Heart left ventricle (tissue), 16 donors: ENCODE data around the gene DCUN1D2. TPM values are rescaled to one million over a fixed set of nuclear protein-coding genes. Genes with fewer than 3 reads are reported as not detected.

Experiments
- ATAC-seq, 4 donors: fragments of 200-7000 bp; cut with Tn5 transposase; one replicate each; pipeline ENCODE4 v1.9.1; 2020 to 2022; ENCODE audit warnings: moderate library complexity in 4 of 4, mild to moderate bottlenecking in 3 of 4, moderate number of reproducible peaks in 1 of 4
- DNase-seq, 5 donors: peaks; one replicate each; pipeline ENCODE4 v3.0.0-alpha.2; 2020
- H3K27ac ChIP-seq, 12 donors: fragments of 200-600 bp; sonication (generic) in 4 of 12; one replicate each; pipeline versions ENCODE4 v1.5.0 to v1.8.0; 2016 to 2022; ENCODE audit warnings: mild to moderate bottlenecking in 2 of 12
- H3K27me3 ChIP-seq, 9 donors: fragments of 200-600 bp; sonication (generic) in 2 of 9; one replicate each; pipeline versions ENCODE4 v1.5.1 to v1.8.0; 2016 to 2022; ENCODE audit warnings: mild to moderate bottlenecking in 3 of 9
- H3K36me3 ChIP-seq, 9 donors: fragments of 200-600 bp; sonication (generic) in 2 of 9; one replicate each; pipeline versions ENCODE4 v1.5.0 to v1.8.0; 2018 to 2022; ENCODE audit warnings: mild to moderate bottlenecking in 2 of 9
- H3K4me1 ChIP-seq, 12 donors: fragments of 200-600 bp; sonication (generic) in 4 of 12; one replicate each; pipeline versions ENCODE4 v1.5.0 to v1.8.0; 2016 to 2022; ENCODE audit warnings: mild to moderate bottlenecking in 3 of 12
- H3K4me3 ChIP-seq, 12 donors: fragments of 200-600 bp; sonication (generic) in 4 of 12; one replicate each; pipeline versions ENCODE4 v1.5.0 to v1.8.0; 2017 to 2022; ENCODE audit warnings: mild to moderate bottlenecking in 9 of 12, moderate library complexity in 4 of 12
- H3K9me3 ChIP-seq, 12 donors: fragments of 200-600 bp; sonication (generic) in 4 of 12; one replicate each; pipeline versions ENCODE4 v1.5.0 to v1.8.0; 2016 to 2022; ENCODE audit warnings: mild to moderate bottlenecking in 1 of 12
- CTCF ChIP-seq, 12 donors: fragments of 200-600 bp; sonication (generic) in 4 of 12; IDR thresholded peaks; one replicate each; pipeline versions ENCODE4 v1.5.0 to v1.8.0; 2018 to 2022; ENCODE audit warnings: antibody characterized with exemption in 12 of 12, mild to moderate bottlenecking in 5 of 12
- POLR2A ChIP-seq, 2 donors: fragments of 450-650 bp; IDR thresholded peaks; one replicate each; pipeline ENCODE4 v1.6.1; 2017; ENCODE audit warnings: antibody characterized with exemption in 2 of 2, mild to moderate bottlenecking in 2 of 2, moderate library complexity in 2 of 2
- WGBS, 4 donors: extraction: QIAGEN DNeasy Blood & Tissue Kit in 2 of 4; methylation state at CpG; one replicate each; pipeline versions ENCODE4 v1.1.5 to v1.1.7; 2013 to 2018; 5-methylcytosine and 5-hydroxymethylcytosine counted together
- intact Hi-C, 10 donors: fragments of 100-400 bp; cut with DNase I; formaldehyde crosslinking; loops; one replicate each; pipeline versions ENCODE4 v1.11.1 to v1.14.2; 2022
- polyA plus RNA-seq, 2 donors: library from polyadenylated mRNA; stranded (reverse); fragments of 200-250 nt; gene quantifications; one replicate each; pipeline ENCODE4 v1.2.3, GENCODE V29; 2013
- total RNA-seq, 9 donors: library from RNA; depleted of rRNA in 2 of 9; stranded (reverse); fragments of >200 nt in 2 of 9; fragmentation: NEBNext Ultra II Directional in 3 of 9; extraction: Animal tissue kit (Norgen Biotek cat#: 25700) in 3 of 9; gene quantifications; one replicate each; pipeline versions ENCODE4 v1.1.0 to v1.2.4, GENCODE V29; 2016 to 2023
- donor health status: ischemic (EF 13 %, LVEDD 7.1; RV severe dilation, severe dysfunction).
- donor health status: healthy with polysubstance abuse.
- donor health status: DM: no; HTN: yes; CAD: no.
- donor health status: DM: no; HTN: no; CAD: no.
- donor health status: ischemic (EF 25% LVEDD 6.9; RV normal size, moderate dysfunction).
- donor health status: ischemic (EF 25% LVEDD 5.7; RV mildly dilated, moderate dysfunction).
- donor health status: healthy.
- donor health status: DM: yes; HTN: yes; CAD: no.
- donor health status: ischemic (EF 35%, LVEDD 5.7; RV mildly dilated, moderate dysfunction).
- donor health status: nonischemic (EF 11% LVEDD 7.7; RV severe dilation, severe dysfunction).
- donor health status: DM: yes; HTN: yes; CAD: no.
- donor health status: PGD.
- donor health status: ischemic (EF 29% LVEDD 5.4; RV normal size, mild dysfunction).
- donor health status: nonischemic (EF 23%, LVEDD 6.1; RV moderate dilation, normal function).

DCUN1D2 gene
- total and polyA plus RNA-seq, 11 donors: 68.7 to 247 (median 153) TPM

- DNase-seq: peak in 1 of 5 donors; percentile 13
- H3K36me3 ChIP-seq: peaks cover 0 to 22% (median 8%) of the 10 kb centered on the region in 9 donors
- 65 to 85% (median 71%) methylated on average over 6 of the region's 6 CpGs for WGBS, 4 donors
- intact Hi-C loops: no loop called here
- peaks cover 3 to 57% (median 31%) of the 10 kb centered on the region in 12 donors for H3K4me1 ChIP-seq
- H3K27ac ChIP-seq: peak overlapping the region in 5 of 12 donors; percentile 78 to 96 (median 93)
- TF ChIP-seq CTCF (IDR thresholded peaks at IDR 0.05) (no peak), POLR2A (IDR thresholded peaks at IDR 0.05) (no peak)
- H3K27me3 ChIP-seq: no peaks in the 10 kb centered on the region
- no peaks in the 10 kb centered on the region for H3K9me3 ChIP-seq
- ATAC-seq: no peak
- no peak overlapping the region for H3K4me3 ChIP-seq
These were observed 42.9 kb downstream of the DCUN1D2 start for GRCh38 chr13:113447596-113447995.

- Histone ChIP-seq H3K9me3 (no peaks in the 10 kb centered on the region), H3K27me3 (no peaks in the 10 kb centered on the region), H3K36me3 (peaks cover 0 to 34% (median 19%) of the 10 kb centered on the region in 9 donors), H3K4me3 (no peak overlapping the region), H3K4me1 (peaks cover 3 to 57% (median 31%) of the 10 kb centered on the region in 12 donors), H3K27ac (peak overlapping the region in 1 of 12 donors; percentile 36)
- DNase-seq (no peak), ATAC-seq (no peak)
- WGBS, 4 donors: 78 to 86% (median 83%) methylated on average over 9 of the region's 9 CpGs
- intact Hi-C loops: no loop called here
- TF ChIP-seq CTCF (IDR thresholded peaks at IDR 0.05) (no peak), POLR2A (IDR thresholded peaks at IDR 0.05) (no peak)
These were observed 44.0 kb downstream of the DCUN1D2 start for GRCh38 chr13:113446488-113446854.

- H3K4me3 ChIP-seq: no peak overlapping the region
- TF ChIP-seq POLR2A (IDR thresholded peaks at IDR 0.05) (no peak), CTCF (IDR thresholded peaks at IDR 0.05) (no peak)
- H3K27me3 ChIP-seq: no peaks in the 10 kb centered on the region
- peaks cover 0 to 39% (median 24%) of the 10 kb centered on the region in 9 donors for H3K36me3 ChIP-seq
- intact Hi-C loops: no loop called here
- peak in 1 of 5 donors; percentile 24 for DNase-seq
- WGBS, 4 donors: 38 to 46% (median 40%) methylated on average over 11 to 19 of the region's 19 CpGs
- H3K27ac ChIP-seq: peak overlapping the region in 4 of 12 donors; percentile 8 to 39 (median 25)
- no peaks in the 10 kb centered on the region for H3K9me3 ChIP-seq
- H3K4me1 ChIP-seq: peaks cover 3 to 57% (median 31%) of the 10 kb centered on the region in 12 donors
- peak in 1 of 4 donors; percentile 7 for ATAC-seq
These were observed 44.6 kb downstream of the DCUN1D2 start for GRCh38 chr13:113445791-113446487.

GRCh38 chr13:113443991-113444390 lies 46.5 kb downstream of the DCUN1D2 start:
- no peak for ATAC-seq
- peaks cover 0 to 58% (median 28%) of the 10 kb centered on the region in 9 donors for H3K36me3 ChIP-seq
- H3K9me3 ChIP-seq: no peaks in the 10 kb centered on the region

More at GRCh38 chr13:113443991-113444390, 46.5 kb downstream of the DCUN1D2 start:
- WGBS, 4 donors: 81 to 90% (median 86%) methylated on average over 15 of the region's 15 CpGs
- Histone ChIP-seq H3K27ac (peak overlapping the region in 1 of 12 donors; percentile 36), H3K4me1 (peaks cover 0 to 45% (median 24%) of the 10 kb centered on the region in 12 donors), H3K27me3 (no peaks in the 10 kb centered on the region), H3K4me3 (no peak overlapping the region)
- DNase-seq: peak in 2 of 5 donors; percentile 11 to 14
- no peak for TF ChIP-seq POLR2A (IDR thresholded peaks at IDR 0.05)
- no peak for TF ChIP-seq CTCF (IDR thresholded peaks at IDR 0.05)
- intact Hi-C loops: no loop called here
